Tongue (tissue), 2 donors: Measurements from ENCODE around the gene PAH. TPM values are rescaled to one million over a fixed set of nuclear protein-coding genes. Genes with fewer than 3 reads are reported as not detected.

Experiments used
- DNase-seq: peaks from one replicate; pipeline ENCODE4 v3.0.0-alpha.2; 2015
- total RNA-seq: library from RNA; depleted of rRNA; stranded (reverse); fragments of >200 nt; gene quantifications from one replicate; pipeline ENCODE4 v1.2.3, GENCODE V29; 2014

The PAH gene
- total RNA-seq, 1 donor from 2014 or later = not detected

GRCh38 chr12:102816816-102817434, 100.1 kb downstream of the PAH start:
- DNase-seq = peak; percentile 41

GRCh38 chr12:102814691-102815367, 102.2 kb downstream of the PAH start:
- no peak for DNase-seq

GRCh38 chr12:102812344-102812743, 104.7 kb downstream of the PAH start:
- DNase-seq = no peak

GRCh38 chr12:102811110-102811737, 105.8 kb downstream of the PAH start:
- DNase-seq = peak; percentile 58

- DNase-seq = no peak
These were observed 108.6 kb downstream of the PAH start for GRCh38 chr12:102808412-102808811.

GRCh38 chr12:102806592-102806991, 110.5 kb downstream of the PAH start:
- DNase-seq = no peak

GRCh38 chr12:102806110-102806509, 110.9 kb downstream of the PAH start:
- no peak for DNase-seq

- no peak for DNase-seq
These were observed 116.5 kb downstream of the PAH start for GRCh38 chr12:102800565-102800964.

GRCh38 chr12:102799229-102799628, 117.8 kb downstream of the PAH start:
- peak; percentile 34 for DNase-seq

- peak; percentile 69 for DNase-seq
These were observed 119.5 kb downstream of the PAH start for GRCh38 chr12:102797528-102797927.

GRCh38 chr12:102793921-102794320, 123.1 kb downstream of the PAH start:
- no peak for DNase-seq

Other genes starting within 250 kb of the PAH start
- gene ASCL1, start 40.4 kb upstream of the PAH start, total RNA-seq = not detected